Fibroblast of skin of right quadriceps (primary cell): Measurements from ENCODE around the gene KIAA0930.
A peak's percentile ranks its signal among the peaks of the same experiment; 100 is the strongest.

Source experiments
- DNase-seq: peaks from one replicate; pipeline ENCODE4 v3.0.0-alpha.2; 2013

The KIAA0930 gene

DNA sequence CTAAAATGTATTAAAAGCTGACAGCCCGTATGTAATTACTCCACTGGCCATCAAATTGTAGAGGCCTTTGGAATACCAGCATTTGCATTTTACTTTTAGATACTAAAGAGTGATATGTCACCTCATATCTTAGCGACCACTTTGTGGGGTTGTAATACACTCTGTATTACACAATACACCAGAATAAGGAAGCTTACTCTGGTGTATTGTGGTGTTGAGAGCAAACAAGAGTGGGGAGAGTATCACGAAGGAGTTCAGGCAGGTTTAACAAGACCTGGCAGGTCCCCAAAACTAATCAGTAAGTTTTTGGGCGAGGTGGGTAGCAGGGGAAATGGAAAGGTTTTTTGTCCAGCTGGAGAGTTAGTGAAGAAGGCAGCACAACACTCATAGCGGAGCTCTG is 73.8 kb downstream of the KIAA0930 start:
- no peak for DNase-seq

DNA sequence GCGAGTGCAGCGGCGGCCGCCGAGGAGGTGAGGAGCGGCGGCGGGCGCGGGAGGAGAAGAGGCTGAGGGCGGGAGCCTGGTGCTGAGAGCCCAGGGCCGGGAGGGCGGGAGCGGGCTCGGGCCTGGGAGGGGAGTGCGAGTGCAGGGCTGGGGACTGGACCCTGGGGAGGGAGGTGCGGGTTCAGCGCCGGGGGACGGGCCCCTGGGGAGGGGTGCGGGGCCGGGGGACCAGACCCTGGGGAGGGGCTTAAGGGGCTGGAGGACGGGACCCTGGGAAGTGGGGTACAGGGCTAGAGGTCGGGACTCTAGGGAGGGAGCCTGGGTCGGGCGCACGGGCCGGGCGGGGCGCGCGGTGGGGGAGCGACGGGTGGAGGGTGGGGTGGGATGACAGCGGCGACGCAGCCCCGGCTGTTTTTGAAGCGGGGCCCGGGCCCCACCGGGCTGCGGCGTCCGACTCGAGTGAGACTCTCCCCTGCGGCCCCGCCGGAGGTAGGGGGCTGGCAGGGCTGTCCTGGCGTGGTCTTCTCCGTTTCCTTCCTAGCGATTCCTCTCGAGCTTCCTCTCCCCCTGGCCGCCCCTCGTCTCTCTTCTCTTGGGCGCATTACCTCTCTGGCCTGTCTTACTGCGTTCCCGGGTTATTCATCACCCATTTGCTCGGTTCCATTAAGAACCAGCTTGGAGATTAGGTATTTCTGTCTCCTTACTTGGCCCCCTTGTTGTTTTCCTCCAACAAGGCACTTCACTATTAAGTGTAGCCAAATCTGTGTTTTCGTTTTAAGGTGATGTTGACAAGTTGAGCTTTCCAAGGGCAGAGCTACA is 76.2 kb downstream of the KIAA0930 start:
- no peak for DNase-seq

DNA sequence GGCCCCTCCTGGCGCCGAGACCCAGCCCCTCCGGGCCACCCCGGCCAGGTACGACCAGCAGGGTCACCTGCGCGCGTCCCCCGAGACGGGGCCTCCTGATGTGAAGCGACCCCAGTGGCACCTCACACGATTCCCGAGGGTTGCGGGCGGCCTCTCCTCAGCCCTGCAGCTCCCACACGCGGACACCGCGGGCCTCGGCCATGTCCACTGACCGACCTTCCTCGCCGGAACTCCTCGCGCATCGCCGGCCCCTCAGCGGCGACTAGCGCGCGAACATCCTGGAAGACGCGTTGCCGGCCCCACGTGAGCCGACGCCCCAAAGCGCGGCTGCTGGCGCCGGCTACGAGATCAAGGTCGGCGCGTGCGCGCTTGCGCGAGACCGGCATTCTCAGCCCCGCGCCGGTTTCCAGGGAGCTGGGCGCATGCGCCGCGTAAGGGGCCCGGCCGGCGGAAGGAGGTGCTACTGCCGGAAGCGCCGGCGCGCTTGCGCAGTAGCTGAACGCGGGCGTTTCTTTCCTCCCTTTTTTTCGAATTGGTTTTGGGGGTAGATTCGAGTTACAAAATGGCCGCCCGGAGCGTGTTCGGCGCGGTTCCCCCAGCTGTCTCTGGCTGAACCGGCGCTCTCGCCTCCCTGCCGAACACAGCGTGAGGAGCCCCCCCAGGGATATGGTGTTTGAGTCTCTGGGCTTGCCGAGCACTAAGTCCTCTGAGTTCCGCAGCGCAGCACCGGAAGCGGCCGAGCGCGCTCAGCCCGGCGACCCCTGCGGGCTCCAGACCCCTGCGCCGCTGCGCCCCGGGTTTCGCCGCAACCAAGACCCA is 77.0 kb downstream of the KIAA0930 start, which contains the start of gene NUP50:
TSS of gene NUP50 (plus strand) at position 475 of the 819 bp plus-strand sequence. CDS start 4,253 bp downstream, outside the sequence.
- peak; percentile 96 for DNase-seq

DNA sequence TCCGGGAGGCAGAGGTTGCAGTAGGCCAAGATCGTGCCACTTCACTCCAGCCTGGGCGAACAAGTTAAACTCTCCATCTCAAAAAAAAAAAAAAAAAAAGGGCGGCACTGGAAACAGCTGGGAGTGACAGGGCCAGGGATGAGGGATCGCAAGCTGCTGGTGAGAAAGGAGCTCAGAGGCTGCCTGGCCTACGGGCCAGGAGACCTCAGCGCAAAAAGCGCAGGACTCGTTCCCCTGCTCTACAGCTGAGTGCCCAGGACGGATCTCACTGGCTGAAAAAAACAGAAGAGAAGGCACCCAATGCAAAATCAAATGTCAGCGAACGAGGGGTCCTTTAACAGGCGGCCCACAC is 77.6 kb downstream of the KIAA0930 start:
- DNase-seq: no peak

DNA sequence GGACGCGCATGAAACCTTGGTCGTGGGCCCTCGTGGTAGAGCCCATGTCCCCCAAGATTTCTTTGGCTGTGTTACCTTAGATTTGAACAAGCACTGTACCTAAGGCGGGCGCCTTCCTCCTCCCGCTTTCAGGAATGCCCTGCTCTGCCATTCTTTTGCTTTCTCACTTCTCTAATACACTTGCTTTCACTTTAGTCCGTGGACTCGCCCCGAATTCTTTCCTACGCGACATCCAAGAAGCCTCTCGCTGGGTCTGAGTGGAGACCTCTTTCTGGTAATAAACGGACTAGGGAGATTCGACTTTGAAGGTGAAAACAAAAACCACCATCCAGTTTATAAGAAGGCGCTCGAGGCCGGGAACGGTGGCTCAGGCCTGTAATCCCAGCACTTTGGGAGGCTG is 78.2 kb downstream of the KIAA0930 start:
- no peak for DNase-seq

DNA sequence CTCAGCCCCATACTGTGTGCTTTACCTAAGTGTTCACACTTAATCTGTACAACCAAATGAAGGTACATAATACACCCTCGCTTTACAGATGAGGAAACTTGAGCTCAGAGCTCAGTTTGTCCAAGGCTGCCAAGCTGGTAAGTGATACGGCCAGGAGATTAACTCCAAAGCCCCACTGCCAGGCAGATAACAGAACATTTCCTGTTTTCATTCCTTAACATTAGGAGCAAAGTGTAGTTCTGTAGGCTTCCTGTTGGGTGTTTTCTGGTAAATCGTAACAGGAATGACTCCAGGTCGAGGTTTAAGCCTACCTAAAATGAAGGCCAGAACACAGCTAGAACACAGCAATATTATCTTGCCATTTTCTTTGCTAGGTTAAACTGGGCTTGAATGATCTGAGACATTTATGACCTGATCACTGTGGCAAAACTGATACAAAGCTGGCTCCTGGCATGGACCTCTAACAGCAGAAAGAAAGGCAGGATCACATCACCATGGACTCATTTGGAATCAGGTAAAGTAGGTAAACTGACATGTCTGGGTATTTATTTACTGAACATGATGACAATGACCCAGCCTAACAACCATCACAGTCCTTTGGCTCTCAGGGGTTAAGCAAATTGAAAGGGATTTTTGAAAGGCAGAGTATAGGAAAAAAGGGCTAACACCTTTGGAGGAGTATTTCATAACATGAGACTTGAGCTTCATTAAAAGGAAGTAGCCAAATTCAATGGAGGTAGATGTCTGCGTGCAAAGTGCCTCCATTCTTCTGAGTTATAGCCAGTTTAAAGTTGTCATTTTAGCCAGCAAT is 80.8 kb downstream of the KIAA0930 start:
- no peak for DNase-seq

DNA sequence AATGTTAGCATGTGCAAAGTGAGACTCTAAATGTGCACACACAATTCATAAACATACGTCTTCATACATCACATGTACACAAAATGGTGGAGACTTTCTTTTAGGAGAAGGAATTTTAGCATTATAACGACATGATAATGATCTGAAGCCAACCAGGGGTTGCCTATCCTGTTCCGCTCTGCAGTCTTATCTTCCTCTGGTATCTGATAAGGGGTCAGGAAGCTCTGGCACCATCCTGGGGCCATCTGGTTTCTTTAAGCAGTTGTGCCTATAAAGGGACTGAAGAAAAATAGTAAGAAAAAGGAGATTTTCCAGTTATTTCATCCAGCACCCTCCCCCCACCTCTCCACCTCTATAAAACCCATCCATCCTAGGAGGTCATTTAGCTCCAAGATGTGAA is 82.8 kb downstream of the KIAA0930 start:
- no peak for DNase-seq

DNA sequence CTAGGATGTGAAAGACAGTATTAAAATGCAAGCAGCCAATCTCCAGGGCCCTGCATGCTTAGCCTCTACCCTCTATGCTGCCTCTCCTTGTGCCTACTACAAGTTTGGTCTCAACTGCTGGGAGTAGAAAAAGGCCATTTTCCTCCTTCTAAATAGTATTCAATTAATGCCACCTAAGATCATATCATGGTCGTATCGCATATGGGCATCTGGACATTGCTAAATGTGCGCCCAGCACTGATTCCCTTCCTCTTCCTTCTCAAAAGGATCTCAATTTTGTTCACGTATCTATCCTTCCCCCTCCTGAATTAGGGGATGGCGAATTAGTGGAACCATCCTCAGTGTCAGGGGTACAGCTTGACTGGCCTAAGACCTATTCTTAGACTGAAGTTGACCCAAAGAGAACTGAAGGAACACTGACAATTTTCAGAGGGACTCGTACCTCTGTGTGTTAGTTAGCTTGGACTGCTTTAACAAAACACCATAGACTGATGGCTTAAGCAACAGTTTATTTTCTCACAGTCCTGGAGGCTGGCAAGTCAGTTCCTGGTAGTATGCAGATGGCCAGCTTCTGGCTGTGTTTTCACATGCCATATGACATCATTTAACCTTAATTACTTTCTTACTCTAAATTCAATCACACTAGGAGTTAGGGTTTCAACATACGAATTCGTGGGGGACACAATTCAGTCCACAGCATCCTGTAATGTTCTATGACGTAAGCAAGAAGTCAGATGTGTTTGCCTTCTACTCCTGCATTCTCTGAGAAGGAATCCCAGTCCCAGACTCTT is 85.4 kb downstream of the KIAA0930 start:
- no peak for DNase-seq

DNA sequence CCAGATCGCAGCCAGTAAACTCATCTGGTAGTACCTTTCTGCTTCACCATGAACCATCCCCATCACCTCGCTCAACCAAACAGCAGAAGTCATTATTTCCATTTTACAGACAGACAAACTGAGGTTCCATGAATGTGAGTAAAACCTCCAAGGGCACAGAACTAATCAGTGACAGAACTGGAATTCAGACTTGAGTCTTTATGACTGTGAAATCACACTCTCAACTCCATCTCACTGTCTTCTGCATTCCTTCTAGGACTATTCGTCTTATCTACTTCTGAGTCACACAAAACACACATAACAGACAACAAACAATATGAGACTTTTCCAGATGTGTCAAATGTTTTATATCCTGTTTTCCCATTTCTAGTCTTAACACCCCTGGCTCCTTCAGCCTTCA is 86.3 kb downstream of the KIAA0930 start:
- DNase-seq: peak; percentile 53

DNA sequence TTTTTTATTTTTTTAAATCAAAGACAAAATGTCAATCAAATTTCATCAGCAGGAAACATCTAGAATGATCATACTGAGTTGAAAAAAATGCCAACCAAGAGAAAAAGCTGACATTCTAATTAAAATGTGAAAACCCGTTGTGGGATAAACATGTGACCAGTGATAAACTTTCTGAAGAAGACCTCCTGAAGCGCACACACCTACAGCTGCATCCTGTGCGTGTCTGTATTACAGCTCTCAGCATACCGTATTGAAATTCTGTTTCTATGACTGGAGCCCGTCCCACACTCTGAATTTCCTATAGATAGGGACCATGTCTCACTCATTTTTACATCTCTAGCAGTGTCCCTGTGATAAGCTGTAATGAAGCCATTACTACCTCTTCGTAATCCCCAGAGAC is 89.2 kb downstream of the KIAA0930 start:
- no peak for DNase-seq

DNA sequence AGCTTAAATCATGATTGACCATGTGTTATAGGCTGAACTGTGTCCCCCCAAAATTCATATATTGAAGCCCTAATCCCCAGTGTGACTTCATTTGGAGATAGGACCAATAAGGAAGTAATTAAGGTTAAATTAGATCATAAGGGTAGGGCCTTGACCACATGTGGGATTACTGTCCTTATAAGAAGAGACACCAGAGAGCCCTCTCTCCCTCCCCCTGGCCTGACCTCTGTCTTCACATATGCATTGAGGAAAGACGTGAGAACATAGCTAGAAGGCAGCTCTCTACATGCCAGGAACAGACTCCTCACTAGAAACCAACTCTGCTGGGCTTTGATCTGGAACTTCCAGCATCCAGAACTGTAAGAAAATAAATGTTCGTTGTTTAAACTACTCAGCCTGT is 90.6 kb downstream of the KIAA0930 start:
- no peak for DNase-seq

DNA sequence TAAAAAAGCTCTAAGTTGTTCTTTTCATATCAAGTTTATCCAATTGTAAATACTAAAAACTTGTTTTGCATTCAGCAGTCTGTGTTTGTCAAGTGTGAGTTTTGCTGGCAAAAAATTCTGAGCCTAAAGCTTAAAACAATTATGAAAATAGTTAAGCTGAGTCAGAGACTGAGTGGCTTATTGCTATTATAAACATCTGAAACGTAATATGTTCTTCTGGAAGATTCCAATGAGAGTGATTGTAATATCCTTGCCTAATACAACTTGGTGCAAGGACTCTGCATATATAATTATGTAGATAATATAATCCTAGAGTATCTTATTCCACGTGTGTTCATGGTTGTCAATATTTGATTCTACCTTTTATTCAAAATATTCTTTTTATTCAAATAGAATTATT is 91.0 kb downstream of the KIAA0930 start:
- no peak for DNase-seq

DNA sequence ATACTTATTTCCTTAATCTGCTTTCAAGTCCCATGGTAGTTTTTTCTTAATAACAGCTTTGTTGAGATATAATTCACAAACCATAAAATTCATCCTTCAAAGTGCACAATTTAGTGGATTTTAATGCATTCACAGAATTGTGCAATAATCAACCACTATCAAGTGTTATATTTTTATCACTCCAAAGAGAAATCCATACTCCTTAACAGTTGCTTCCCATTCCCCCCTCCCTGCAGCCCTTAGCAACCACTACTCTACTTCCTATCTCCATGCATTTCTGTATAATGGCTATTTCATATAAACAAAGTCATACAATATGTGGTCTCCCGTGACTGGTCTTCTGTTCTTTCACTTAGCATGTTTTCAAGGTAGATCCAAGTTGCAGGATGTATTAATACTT is 95.8 kb downstream of the KIAA0930 start:
- no peak for DNase-seq

DNA sequence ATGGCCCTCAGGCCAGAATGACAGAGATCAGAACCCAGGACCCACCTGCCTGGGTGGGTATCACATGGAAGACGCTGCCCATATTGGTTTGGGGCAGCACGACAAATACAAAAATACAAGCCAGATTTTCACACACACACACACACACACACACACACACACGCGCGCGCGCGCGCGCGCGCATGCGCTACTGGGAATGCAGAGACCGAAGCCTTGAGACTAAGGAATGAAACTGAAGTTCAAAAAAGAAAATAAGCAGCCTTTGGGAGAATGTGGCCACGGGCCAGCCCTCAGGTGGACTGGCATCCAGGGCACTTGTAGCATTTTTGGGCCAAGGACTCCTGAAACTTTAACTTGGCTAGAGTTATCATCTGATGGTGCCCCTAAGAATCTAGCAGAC is 98.3 kb downstream of the KIAA0930 start:
- DNase-seq: no peak
